ENCODE data around the gene PITPNM3. TPM values are rescaled to one million over a fixed set of nuclear protein-coding genes. Genes with fewer than 3 reads are reported as not detected.
A peak's percentile ranks its signal among the peaks of the same experiment; 100 is the strongest.

Gene PITPNM3
- total RNA-seq, 1 donor from 2014 or later: 1.1 TPM

DNA sequence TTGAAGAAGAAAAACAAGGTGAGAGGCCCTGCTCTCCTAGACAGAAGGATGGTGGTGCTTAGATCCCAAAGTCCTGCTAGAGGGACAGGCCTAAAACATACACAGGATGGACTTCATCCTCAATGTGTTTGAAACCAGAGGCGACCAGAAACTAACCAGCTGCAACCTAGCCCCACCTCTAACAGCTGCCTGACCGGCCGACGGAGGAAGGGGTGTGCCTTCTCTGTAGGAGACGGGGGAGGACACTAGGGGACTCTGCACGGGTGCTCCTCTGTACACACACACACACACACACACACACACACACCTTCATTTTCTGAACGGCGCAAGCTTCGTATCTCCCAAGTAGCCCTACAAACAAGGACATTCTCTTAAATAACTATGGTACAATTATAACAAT, 24.3 kb upstream of the PITPNM3 start:
- H3K4me1 Mint-ChIP-seq: peaks cover 16% of the 10 kb centered on the region
- ChIA-PET POLR2A (interaction anchor here (0.6 to 0.7 kb wide), 2 partner anchors 16 to 52 kb away, joined by 3 to 11 read pairs; no protein-coding TSS in a partner anchor), CTCF (no interaction called here)
- H3K27me3 Mint-ChIP-seq: no peaks in the 10 kb centered on the region
- no peak overlapping the region for H3K27ac Mint-ChIP-seq
- intact Hi-C loops (cut with micrococcal nuclease): no loop called here
- no peak for ATAC-seq (ENCODE audit: low read depth)
- H3K4me3 Mint-ChIP-seq: no peak overlapping the region
- peaks cover under 1% of the 10 kb centered on the region for H3K9me3 Mint-ChIP-seq
- no peak for TF ChIP-seq CTCF (IDR thresholded peaks at IDR 0.05)
- peaks cover 62% of the 10 kb centered on the region for H3K36me3 Mint-ChIP-seq (ENCODE audit: low read depth)
- no peak for DNase-seq

DNA sequence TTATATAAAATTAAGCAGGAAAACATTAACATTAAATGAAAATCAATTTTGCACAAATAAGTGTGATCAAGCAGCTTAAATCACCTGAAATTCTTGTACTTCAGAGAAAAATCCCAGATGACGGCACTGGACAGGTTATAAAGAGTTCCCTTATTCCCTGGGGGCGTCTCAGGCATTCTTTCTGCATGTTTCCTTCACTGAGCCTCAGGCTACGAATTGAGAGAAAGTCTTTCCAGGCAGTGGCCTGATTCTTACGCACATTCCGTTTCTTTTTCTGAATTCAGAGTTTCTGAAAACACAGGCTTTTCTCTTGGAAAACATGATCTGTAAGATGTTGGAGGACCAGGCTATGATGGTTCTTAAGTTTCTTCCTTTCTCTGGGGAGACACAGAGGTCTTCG, 22.1 kb upstream of the PITPNM3 start:
- H3K4me3 Mint-ChIP-seq: no peak overlapping the region
- intact Hi-C loops (cut with micrococcal nuclease): no loop called here
- DNase-seq (no peak), ATAC-seq (ENCODE audit: low read depth) (no peak)
- peaks cover 42% of the 10 kb centered on the region for H3K36me3 Mint-ChIP-seq (ENCODE audit: low read depth)
- H3K27ac Mint-ChIP-seq: no peak overlapping the region
- H3K27me3 Mint-ChIP-seq: no peaks in the 10 kb centered on the region
- no peaks in the 10 kb centered on the region for H3K9me3 Mint-ChIP-seq
- peaks cover 29% of the 10 kb centered on the region for H3K4me1 Mint-ChIP-seq
- ChIA-PET POLR2A (no interaction called here), CTCF (no interaction called here)
- TF ChIP-seq CTCF (IDR thresholded peaks at IDR 0.05): no peak

DNA sequence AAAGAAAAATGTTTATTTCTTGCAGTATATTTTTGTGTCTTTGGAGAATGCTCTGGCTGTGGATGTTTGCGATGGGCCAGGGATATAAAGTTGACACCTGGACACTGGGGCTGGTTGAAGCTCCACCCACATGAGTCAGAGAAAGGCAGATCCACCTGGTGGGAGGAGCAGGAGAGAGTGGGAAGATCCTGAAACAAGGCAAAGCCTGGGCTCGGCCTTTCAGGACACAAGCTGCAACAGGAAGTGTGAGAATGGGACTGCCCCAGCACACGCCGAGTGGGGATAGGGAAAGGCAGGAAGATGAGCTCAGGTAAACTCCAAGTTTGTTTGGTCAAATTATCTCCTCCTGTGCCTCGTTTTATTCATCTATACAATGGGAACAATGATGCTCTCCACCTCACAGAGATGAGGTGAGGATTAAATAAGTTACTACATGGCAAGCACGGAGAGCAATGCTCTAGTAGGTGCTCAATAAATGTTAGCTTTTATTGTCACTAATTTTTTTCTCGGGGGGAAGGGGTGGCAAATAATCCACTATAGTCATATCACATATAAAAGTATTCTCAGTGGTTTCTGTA, 21.4 kb upstream of the PITPNM3 start:
- Mint-ChIP-seq H3K27ac (no peak overlapping the region), H3K27me3 (no peaks in the 10 kb centered on the region), H3K36me3 (ENCODE audit: low read depth) (peaks cover 34% of the 10 kb centered on the region), H3K9me3 (no peaks in the 10 kb centered on the region), H3K4me1 (peaks cover 29% of the 10 kb centered on the region), H3K4me3 (no peak overlapping the region)
- DNase-seq (no peak), ATAC-seq (ENCODE audit: low read depth) (no peak)
- ChIA-PET POLR2A (no interaction called here), CTCF (no interaction called here)
- no peak for TF ChIP-seq CTCF (IDR thresholded peaks at IDR 0.05)
- intact Hi-C loops (cut with micrococcal nuclease): no loop called here

GRCh38 chr17:6576038-6576785, 19.9 kb upstream of the PITPNM3 start:
- ATAC-seq (ENCODE audit: low read depth) (no peak), DNase-seq (no peak)
- Mint-ChIP-seq H3K27me3 (no peaks in the 10 kb centered on the region), H3K4me3 (no peak overlapping the region), H3K36me3 (ENCODE audit: low read depth) (peaks cover 25% of the 10 kb centered on the region), H3K9me3 (no peaks in the 10 kb centered on the region), H3K4me1 (peaks cover 29% of the 10 kb centered on the region), H3K27ac (no peak overlapping the region)
- TF ChIP-seq CTCF (IDR thresholded peaks at IDR 0.05): no peak
- ChIA-PET POLR2A (no interaction called here), CTCF (no interaction called here)
- intact Hi-C loops (cut with micrococcal nuclease): no loop called here

DNA sequence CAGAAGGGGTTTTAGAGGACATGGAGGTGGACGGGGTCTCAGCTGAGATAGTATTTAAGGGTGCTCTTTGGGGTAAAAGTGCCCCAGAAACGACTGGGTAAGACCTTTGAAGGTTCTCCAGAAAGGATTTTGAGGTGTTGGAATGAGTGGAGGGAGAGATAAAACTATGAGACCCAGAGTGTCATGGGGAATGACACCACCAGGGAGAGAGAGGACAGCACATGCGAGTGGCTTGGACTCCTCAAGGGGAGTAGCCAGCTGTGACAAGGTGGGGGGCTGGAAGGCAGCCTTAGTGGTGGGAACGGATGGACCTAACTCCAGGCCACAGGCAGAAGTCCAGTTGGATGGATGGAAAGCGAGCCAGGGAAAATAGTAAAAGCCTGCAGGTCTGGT, 19.2 kb upstream of the PITPNM3 start:
- CTCF ChIA-PET: no interaction called here
- POLR2A ChIA-PET: interaction anchor here (0.8 kb wide), 1 partner anchor 28 kb away, joined by 3 read pairs; no protein-coding TSS in a partner anchor
- peaks cover 25% of the 10 kb centered on the region for H3K36me3 Mint-ChIP-seq (ENCODE audit: low read depth)

More for the DNA sequence above, 19.2 kb upstream of the PITPNM3 start:
- H3K4me1 Mint-ChIP-seq: peaks cover 29% of the 10 kb centered on the region
- peak overlapping the region; percentile 54 for H3K27ac Mint-ChIP-seq
- no peak for TF ChIP-seq CTCF (IDR thresholded peaks at IDR 0.05)
- intact Hi-C loops (cut with micrococcal nuclease): no loop called here
- no peaks in the 10 kb centered on the region for H3K27me3 Mint-ChIP-seq
- ATAC-seq (ENCODE audit: low read depth): no peak
- peak overlapping the region; percentile 72 for H3K4me3 Mint-ChIP-seq
- no peak for DNase-seq
- H3K9me3 Mint-ChIP-seq: no peaks in the 10 kb centered on the region
